LNCaP clone FGC (cell line): ENCODE data around the gene DOCK6.
"Not testable (repeated sequence)": the region's sequence is repeated elsewhere in the genome, so short reads cannot be mapped to it uniquely, and the experiment has no call there.

Experiments used
- DNase-seq: peaks from one replicate; pipeline ENCODE4 v3.0.0-alpha.2; 2011; ENCODE audit warnings: low read depth
- H3K4me3 ChIP-seq: 2 replicates; pipeline ENCODE4 v1.5.1; 2011; ENCODE audit warnings: mild to moderate bottlenecking, low read depth, low read length, control low read depth
- CTCF ChIP-seq: IDR thresholded peaks from 2 replicates; pipeline ENCODE4 v1.5.1; 2012; ENCODE audit warnings: mild to moderate bottlenecking; ENCODE audit not compliant: control insufficient read depth, insufficient read depth; ENCODE audit errors: extremely low read depth

The DOCK6 gene

DNA sequence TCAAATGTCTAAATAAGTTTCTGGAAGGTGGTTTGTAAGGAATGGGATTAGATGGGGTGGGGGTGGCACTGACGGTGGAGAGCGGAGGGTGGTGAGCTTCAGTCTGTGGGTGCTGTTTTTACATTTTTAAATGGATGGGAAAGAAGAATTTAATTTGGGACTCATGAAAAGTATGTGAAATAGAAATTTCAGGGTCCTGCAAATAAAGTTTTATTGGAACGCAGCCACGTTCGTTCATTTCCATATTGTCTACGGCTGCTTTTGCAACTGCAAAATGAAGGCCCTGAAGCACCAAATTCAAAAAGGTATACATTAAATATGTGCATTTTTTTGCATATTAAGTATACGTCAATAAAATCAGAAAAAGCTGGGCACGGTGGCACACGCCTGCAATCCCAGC lies 74.9 kb downstream of the DOCK6 start:
- TF ChIP-seq CTCF: no peak
- no peak overlapping the region for H3K4me3 ChIP-seq
- no peak for DNase-seq

DNA sequence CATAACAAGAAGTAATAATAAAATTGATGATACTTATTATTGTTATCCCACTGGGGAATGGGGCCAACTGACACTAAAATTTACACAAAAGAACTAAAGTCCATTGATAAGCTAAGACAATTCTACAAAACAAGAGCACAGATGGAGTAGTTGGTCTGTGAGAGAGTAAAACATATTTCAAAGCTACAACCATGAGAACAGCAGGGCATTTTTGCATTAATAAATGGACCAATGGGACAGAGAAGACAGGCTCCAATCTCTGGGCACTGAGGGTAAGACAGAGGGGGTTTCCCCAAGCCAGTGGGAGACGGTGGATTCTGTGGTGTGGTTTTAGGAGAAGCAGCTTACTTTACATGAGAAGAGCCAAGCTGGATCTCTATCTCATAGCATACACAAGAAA lies 79.3 kb downstream of the DOCK6 start:
- no peak overlapping the region for H3K4me3 ChIP-seq
- TF ChIP-seq CTCF: no peak
- DNase-seq: no peak

DNA sequence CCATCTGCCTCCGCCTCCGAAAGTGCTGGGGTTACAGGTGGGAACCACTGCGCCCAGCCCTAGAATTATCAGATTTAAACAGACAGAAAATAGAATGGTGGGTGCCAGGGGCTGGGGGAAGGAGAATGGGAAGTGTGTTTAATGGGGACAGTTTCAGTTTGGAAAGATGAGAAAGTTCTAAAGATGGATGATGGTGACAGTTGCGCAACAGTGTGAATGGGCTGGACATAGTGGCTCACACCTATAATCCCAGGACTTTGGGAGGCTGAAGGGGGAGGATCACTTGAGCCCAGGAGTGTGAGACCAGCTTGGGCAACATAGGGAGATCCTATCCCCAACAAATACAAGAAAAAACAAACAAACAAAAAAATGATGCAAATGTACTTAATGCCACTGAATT lies 80.8 kb downstream of the DOCK6 start:
- no peak for TF ChIP-seq CTCF
- H3K4me3 ChIP-seq: no peak overlapping the region
- no peak for DNase-seq

DNA sequence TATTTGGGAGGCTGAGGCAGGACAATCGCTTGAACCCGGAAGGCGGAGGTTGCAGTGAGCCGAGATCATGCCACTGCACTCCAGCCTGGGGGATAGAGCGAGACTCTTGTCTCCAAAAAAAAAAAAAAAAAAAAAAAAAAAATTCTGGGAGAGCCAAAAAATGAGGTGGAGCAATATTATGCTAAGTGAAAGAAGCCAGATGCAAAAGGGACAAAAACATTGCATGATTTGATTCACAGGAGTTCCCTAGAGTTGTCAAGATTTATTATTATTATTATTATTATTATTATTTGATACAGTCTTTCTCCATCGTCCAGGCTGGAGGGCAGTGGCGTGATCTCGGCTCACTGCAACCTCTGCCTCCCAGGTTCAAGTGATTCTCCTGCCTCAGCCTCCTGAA lies 81.3 kb downstream of the DOCK6 start:
- not testable (repeated sequence) for H3K4me3 ChIP-seq, DNase-seq

DNA sequence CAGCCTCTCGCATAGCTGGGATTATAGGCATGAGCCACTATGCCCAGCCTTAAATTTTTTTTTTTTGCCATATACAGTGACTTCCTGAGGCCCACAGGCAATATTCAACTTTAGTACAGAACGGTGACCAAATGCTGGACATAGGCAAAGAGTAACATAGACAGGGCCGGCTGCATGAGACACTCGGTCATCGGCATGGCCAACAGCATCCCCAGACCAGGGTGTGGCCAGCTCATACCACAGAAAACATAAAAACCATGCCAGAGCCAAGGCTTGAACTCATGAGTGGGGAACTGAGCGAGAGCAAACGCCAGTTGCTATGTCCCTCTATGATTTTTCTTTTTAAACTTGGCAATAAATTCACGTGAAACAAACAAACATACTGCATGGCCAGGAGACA lies 82.0 kb downstream of the DOCK6 start:
- DNase-seq: no peak
- no peak overlapping the region for H3K4me3 ChIP-seq
- TF ChIP-seq CTCF: no peak

GRCh38 chr19:11179716-11180297 lies 82.5 kb downstream of the DOCK6 start:
- no peak for TF ChIP-seq CTCF
- DNase-seq: no peak
- H3K4me3 ChIP-seq: no peak overlapping the region

- not testable (repeated sequence) for H3K4me3 ChIP-seq, DNase-seq
Measured at GRCh38 chr19:11179145-11179465, 83.2 kb downstream of the DOCK6 start.

DNA sequence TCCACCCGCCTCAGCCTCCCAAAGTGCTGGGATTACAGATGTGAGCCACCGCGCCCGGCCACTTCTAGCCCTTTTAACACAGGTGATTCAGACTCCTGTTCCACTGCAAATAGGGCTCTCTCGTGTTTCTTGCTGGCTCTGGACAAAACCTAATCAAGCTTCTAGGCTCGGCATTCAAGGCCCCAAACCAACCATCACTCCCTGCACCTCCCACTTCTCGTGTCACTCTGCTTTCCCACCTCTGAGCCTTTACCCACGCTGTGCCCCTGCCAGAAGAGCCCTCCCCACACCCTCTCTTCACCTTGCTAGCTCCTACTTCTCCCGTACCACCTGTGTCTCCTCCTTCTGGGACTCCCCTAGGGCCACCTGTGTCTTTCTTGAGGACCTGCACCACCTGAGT lies 84.7 kb downstream of the DOCK6 start:
- no peak for DNase-seq
- TF ChIP-seq CTCF: no peak
- H3K4me3 ChIP-seq: no peak overlapping the region
